Panc1 (cell line): ENCODE measurements around the gene CGGBP1.

Experiments used
- SIN3A ChIP-seq: IDR thresholded peaks from 2 replicates; pipeline ENCODE4 v1.6.1; 2012; ENCODE audit warnings: low read depth, mild to moderate bottlenecking, low read length, moderate library complexity, borderline replicate concordance; ENCODE audit not compliant: insufficient read depth
- TCF7L2 ChIP-seq: IDR thresholded peaks from 2 replicates; pipeline ENCODE4 v1.6.1; 2011; ENCODE audit warnings: mild to moderate bottlenecking, low read depth, low read length, inconsistent platforms
- TF ChIP-seq, protein P1 (sequence below): fragments of 450-650 bp; IDR thresholded peaks from 2 replicates; pipeline ENCODE4 v1.5.1; 2017; ENCODE audit warnings: mild to moderate bottlenecking

DNA sequence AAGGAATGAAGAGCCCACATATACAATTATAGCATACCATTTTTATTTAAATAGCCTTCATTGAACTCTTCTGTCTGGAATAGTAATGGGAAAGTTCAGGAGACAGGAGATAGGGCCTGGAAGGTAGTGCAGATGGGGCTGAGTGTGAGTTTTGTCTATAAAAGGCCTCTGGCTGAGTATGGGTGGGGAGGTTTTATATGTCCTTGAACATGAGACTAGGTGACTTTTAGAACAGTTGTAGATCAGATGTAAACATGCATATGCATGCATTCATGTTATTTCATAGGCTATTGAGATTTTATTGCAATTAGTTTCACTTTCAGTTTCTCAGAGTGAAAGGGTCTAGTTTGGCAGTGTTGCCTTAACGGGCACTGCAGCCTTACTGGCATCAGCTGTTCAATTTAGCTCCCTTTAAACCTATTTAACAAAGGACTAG is 27.1 kb downstream of the CGGBP1 start:
- TF ChIP-seq, protein P1, sequence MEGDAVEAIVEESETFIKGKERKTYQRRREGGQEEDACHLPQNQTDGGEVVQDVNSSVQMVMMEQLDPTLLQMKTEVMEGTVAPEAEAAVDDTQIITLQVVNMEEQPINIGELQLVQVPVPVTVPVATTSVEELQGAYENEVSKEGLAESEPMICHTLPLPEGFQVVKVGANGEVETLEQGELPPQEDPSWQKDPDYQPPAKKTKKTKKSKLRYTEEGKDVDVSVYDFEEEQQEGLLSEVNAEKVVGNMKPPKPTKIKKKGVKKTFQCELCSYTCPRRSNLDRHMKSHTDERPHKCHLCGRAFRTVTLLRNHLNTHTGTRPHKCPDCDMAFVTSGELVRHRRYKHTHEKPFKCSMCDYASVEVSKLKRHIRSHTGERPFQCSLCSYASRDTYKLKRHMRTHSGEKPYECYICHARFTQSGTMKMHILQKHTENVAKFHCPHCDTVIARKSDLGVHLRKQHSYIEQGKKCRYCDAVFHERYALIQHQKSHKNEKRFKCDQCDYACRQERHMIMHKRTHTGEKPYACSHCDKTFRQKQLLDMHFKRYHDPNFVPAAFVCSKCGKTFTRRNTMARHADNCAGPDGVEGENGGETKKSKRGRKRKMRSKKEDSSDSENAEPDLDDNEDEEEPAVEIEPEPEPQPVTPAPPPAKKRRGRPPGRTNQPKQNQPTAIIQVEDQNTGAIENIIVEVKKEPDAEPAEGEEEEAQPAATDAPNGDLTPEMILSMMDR: no peak
- TF ChIP-seq TCF7L2 (no peak), SIN3A (no peak)
